ENCODE measurements around the gene HMGXB3. TPM values are rescaled to one million over a fixed set of nuclear protein-coding genes. Genes with fewer than 3 reads are reported as not detected.

Gene HMGXB3
- total RNA-seq, 1 experiment from 2014 or later, result 26.9 TPM

GRCh38 chr5:149975409-149975808 lies 25.1 kb upstream of the HMGXB3 start:
- H3K27ac Mint-ChIP-seq, result no peak overlapping the region
- no peak overlapping the region for H3T11ph ChIP-seq (ENCODE audit: low read length)
- no peaks in the 10 kb centered on the region; a peak in 1 of 5 replicates for H3K9me3 Mint-ChIP-seq

More at GRCh38 chr5:149975409-149975808, 25.1 kb upstream of the HMGXB3 start:
- no peak overlapping the region for H4K91ac ChIP-seq (ENCODE audit: insufficient read length, low read depth, low read length)
- H3K27ac ChIP-seq (ENCODE audit: insufficient read length, low read depth, low read length), result no peak overlapping the region
- H2BK20ac ChIP-seq (ENCODE audit: low read depth, low read length, poor library complexity, severe bottlenecking), result no peak overlapping the region
- H2BK15ac ChIP-seq (ENCODE audit: low read depth, low read length), result no peak overlapping the region
- no peak overlapping the region for H2BK5ac ChIP-seq (ENCODE audit: insufficient read length, low read length)
- H3K36me3 Mint-ChIP-seq (ENCODE audit: insufficient read depth in 1 of 3, low read depth in 3 of 3), result peaks cover 0 to 5% (median 0%) of the 10 kb centered on the region in 3 experiments; a peak in 2 of 7 replicates
- H2BK120ac ChIP-seq (ENCODE audit: low read depth, low read length, poor library complexity, severe bottlenecking), result no peak overlapping the region
- no peak overlapping the region for H2AK5ac ChIP-seq (ENCODE audit: insufficient read length, low read length)
- H3K56ac ChIP-seq (ENCODE audit: insufficient read length, low read depth, low read length), result no peak overlapping the region
- no peak overlapping the region for H3K4me3 Mint-ChIP-seq
- H4K20me1 ChIP-seq (ENCODE audit: control insufficient read depth, insufficient read depth, insufficient read length), result no peaks in the 10 kb centered on the region
- no CpG with 5 or more reads among the region's 2 CpGs for WGBS (ENCODE audit: extremely low coverage, insufficient read length, low lambda C conversion rate)
- 0 out of 2 replicates have a peak, but pooled peaks cover 2% of the 10 kb centered on the region for H3K79me2 ChIP-seq (ENCODE audit: insufficient read depth, low read length)
- no peak overlapping the region for H2AFZ ChIP-seq (ENCODE audit: low read length)
- DNase-seq, result no peak
- no peak overlapping the region for H3K4ac ChIP-seq (ENCODE audit: low read depth, low read length)
- H3K27me3 ChIP-seq (ENCODE audit: insufficient read depth, low read length), result no peaks in the 10 kb centered on the region
- no peak overlapping the region for H3K14ac ChIP-seq (ENCODE audit: insufficient read depth, low read length)
- no peaks in the 10 kb centered on the region for H3K4me1 ChIP-seq (ENCODE audit: insufficient read depth, low read length)
- H4K8ac ChIP-seq (replicated peaks; ENCODE audit: insufficient read length, low read depth, low read length), result no peak overlapping the region
- H3K27me3 Mint-ChIP-seq (ENCODE audit: low read depth), result no peaks in the 10 kb centered on the region
- H3K23me2 ChIP-seq (ENCODE audit: insufficient read length, low read depth, low read length, poor library complexity, severe bottlenecking), result no peaks in the 10 kb centered on the region
- H3K18ac ChIP-seq (ENCODE audit: insufficient read length, low read depth, low read length), result no peak overlapping the region
- H2BK12ac ChIP-seq (ENCODE audit: insufficient read length, low read depth, low read length), result no peak overlapping the region
- no peak overlapping the region for H3K4me2 ChIP-seq (ENCODE audit: insufficient read depth, insufficient read length, low read length)
- no peak overlapping the region for H3K9ac ChIP-seq (ENCODE audit: extremely low read depth, insufficient read length, low read length)
- no peaks in the 10 kb centered on the region for H3K4me1 Mint-ChIP-seq
- H3K23ac ChIP-seq (ENCODE audit: insufficient read length, low read depth, low read length), result no peak overlapping the region
- H4K5ac ChIP-seq (ENCODE audit: insufficient read length, low read depth, low read length), result no peak overlapping the region
- H3K79me1 ChIP-seq (ENCODE audit: insufficient read depth, low read depth, low read length, poor library complexity, severe bottlenecking), result no peaks in the 10 kb centered on the region
- H3K9me3 ChIP-seq (ENCODE audit: control insufficient read depth, low read depth, low read length), result no peaks in the 10 kb centered on the region
- no peak for TF ChIP-seq CTCF (conservative IDR thresholded peaks at IDR 0.05)

Data from H9 (cell line).